Measurements from ENCODE around the gene CNTLN. TPM values are rescaled to one million over a fixed set of nuclear protein-coding genes. Genes with fewer than 3 reads are reported as not detected.

Gene CNTLN
- total and polyA plus RNA-seq, 2 of the 8 experiments (the other 6 are each of a cell fraction or from before 2014, with no cell fraction given): 4.8 to 10.8 TPM

- no peak for TF ChIP-seq NANOG (IDR thresholded peaks at IDR 0.05; ENCODE audit: insufficient read depth, low read depth, low read length, poor library complexity, severe bottlenecking)
Measured at GRCh38 chr9:17319864-17320263, 185.0 kb downstream of the CNTLN start (continued).
